Astrocyte of the cerebellum (primary cell): ENCODE results near the gene AADAT.
A peak's percentile ranks its signal among the peaks of the same experiment; 100 is the strongest.
"Not testable (repeated sequence)": the region's sequence is repeated elsewhere in the genome, so short reads cannot be mapped to it uniquely, and the experiment has no call there.

Experiments
- DNase-seq: peaks from one replicate; pipeline ENCODE4 v3.0.0-alpha.2; 2011; ENCODE audit warnings: low read depth
- H3K4me3 ChIP-seq: 2 replicates; pipeline ENCODE4 v1.5.1; 2011; ENCODE audit warnings: mild to moderate bottlenecking, low read depth, low read length, moderate library complexity
- CTCF ChIP-seq: IDR thresholded peaks from 2 replicates; pipeline ENCODE4 v1.5.1; 2012; ENCODE audit warnings: low read length, low read depth, moderate library complexity, mild to moderate bottlenecking; ENCODE audit errors: missing control alignments
- in situ Hi-C: cut with HindIII; loops from 2 replicates; pipeline ENCODE4 v1.10.0; 2017; ENCODE audit warnings: low sequenced_read_pairs

Gene AADAT

GRCh38 chr4:170052919-170053318, 36.8 kb downstream of the AADAT start:
- in situ Hi-C loops, result no loop called here
- TF ChIP-seq CTCF, result no peak
- no peak for DNase-seq
- H3K4me3 ChIP-seq, result no peak overlapping the region

GRCh38 chr4:170051402-170051801, 38.4 kb downstream of the AADAT start:
- TF ChIP-seq CTCF, result no peak
- in situ Hi-C loops, result no loop called here
- no peak overlapping the region for H3K4me3 ChIP-seq
- no peak for DNase-seq

GRCh38 chr4:170049766-170050165, 40.0 kb downstream of the AADAT start:
- DNase-seq, result no peak
- in situ Hi-C loops, result loop anchor here (25.0 kb wide), 1 partner anchor 237 kb away; no protein-coding TSS in a partner anchor
- no peak overlapping the region for H3K4me3 ChIP-seq
- TF ChIP-seq CTCF, result no peak

GRCh38 chr4:170047771-170048354, 41.9 kb downstream of the AADAT start:
- H3K4me3 ChIP-seq, result no peak overlapping the region
- in situ Hi-C loops, result loop anchor here (25.0 kb wide), 1 partner anchor 236 kb away; no protein-coding TSS in a partner anchor
- DNase-seq, result peak; percentile 65
- peak; percentile 69 for TF ChIP-seq CTCF

GRCh38 chr4:170046156-170046555, 43.6 kb downstream of the AADAT start:
- H3K4me3 ChIP-seq, DNase-seq: not testable (repeated sequence)
- in situ Hi-C loops, result loop anchor here (25.0 kb wide), 1 partner anchor 234 kb away; no protein-coding TSS in a partner anchor

- DNase-seq, result no peak
- in situ Hi-C loops, result loop anchor here (25.0 kb wide), 1 partner anchor 228 kb away; no protein-coding TSS in a partner anchor
- no peak for TF ChIP-seq CTCF
- no peak overlapping the region for H3K4me3 ChIP-seq
Observed at GRCh38 chr4:170040031-170040680, 49.6 kb downstream of the AADAT start.

GRCh38 chr4:170038769-170039168, 51.0 kb downstream of the AADAT start:
- DNase-seq, result no peak
- no peak overlapping the region for H3K4me3 ChIP-seq
- no peak for TF ChIP-seq CTCF
- in situ Hi-C loops, result loop anchor here (25.0 kb wide), 1 partner anchor 226 kb away; no protein-coding TSS in a partner anchor
